ENCODE results near the gene GNPAT.

The GNPAT gene

DNA sequence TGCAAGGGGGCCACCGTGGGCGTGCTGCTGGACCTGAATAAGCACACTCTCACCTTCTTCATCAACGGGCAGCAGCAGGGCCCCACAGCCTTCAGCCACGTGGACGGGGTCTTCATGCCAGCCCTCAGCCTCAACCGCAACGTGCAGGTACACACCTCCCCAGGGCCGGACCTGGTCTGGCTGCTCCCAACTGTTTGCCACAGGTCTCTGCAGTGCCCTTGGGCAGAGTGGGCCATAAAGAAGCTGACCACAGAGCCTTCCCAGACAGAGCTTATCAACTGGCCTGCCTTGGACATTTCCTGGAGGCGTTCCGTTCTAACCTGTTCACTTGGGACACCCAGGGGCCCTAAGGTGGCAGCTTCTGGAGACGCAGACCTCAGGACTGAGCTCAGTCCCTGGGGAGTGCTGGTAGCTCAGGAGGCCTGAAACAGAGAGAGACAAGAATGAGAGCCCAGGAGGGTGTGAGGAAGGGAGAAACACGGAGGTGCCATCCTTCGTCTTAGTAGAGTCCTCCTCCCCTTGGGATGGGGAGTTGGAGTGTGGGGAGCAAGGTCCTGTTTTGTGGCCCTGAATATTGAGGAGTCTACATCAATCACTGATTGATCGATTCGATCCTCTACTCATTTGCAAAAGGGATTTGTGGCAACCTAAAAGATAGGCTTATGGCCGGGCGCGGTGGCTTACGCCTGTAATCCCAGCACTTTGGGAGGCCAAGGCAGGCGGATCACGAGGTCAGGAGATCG, 27.0 kb upstream of the GNPAT start:
- TF ChIP-seq, protein P1, sequence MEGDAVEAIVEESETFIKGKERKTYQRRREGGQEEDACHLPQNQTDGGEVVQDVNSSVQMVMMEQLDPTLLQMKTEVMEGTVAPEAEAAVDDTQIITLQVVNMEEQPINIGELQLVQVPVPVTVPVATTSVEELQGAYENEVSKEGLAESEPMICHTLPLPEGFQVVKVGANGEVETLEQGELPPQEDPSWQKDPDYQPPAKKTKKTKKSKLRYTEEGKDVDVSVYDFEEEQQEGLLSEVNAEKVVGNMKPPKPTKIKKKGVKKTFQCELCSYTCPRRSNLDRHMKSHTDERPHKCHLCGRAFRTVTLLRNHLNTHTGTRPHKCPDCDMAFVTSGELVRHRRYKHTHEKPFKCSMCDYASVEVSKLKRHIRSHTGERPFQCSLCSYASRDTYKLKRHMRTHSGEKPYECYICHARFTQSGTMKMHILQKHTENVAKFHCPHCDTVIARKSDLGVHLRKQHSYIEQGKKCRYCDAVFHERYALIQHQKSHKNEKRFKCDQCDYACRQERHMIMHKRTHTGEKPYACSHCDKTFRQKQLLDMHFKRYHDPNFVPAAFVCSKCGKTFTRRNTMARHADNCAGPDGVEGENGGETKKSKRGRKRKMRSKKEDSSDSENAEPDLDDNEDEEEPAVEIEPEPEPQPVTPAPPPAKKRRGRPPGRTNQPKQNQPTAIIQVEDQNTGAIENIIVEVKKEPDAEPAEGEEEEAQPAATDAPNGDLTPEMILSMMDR (conservative IDR thresholded peaks at IDR 0.05; ENCODE audit: low read depth, low read length): no peak
- no peak overlapping the region for H3K4me3 ChIP-seq (ENCODE audit: low read depth, low read length)
- no peak for DNase-seq (ENCODE audit: low read depth)

DNA sequence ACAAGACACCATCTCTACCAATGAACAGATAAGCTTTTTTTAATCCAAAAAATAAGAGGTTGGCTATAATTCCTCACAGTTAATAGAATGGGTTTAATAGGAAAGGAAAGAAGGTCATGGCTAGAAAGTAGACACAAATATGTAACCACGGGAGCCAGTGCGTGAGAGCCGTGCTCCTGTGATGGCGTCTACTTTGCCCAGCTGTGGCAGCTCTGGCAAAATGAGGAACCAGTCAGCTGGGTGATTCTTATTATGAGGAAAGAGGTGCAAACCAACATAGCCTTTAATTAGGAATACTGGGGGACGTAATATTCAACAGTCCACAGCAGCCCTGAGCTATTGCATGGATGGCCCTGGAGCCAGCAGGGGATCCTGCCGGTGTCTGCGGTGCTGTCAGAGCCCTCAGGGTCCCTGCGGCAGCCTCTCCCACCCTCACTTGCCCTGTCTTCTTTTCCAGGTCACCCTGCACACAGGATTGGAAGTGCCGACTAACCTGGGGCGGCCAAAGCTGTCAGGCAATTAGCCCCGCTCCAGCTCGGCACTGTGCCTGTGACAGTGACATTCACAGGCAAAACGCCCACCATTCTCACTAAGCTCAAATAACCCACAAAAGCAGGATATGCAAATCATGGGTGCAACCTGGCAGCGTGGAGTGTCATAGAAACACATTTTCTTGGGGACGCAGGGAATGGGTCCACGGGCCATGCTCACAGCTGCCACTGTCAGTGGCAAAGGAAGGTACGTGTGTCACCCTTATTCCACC, 25.9 kb upstream of the GNPAT start:
- no peak for DNase-seq (ENCODE audit: low read depth)
- TF ChIP-seq, protein P1 (conservative IDR thresholded peaks at IDR 0.05; ENCODE audit: low read depth, low read length): no peak
- no peak overlapping the region for H3K4me3 ChIP-seq (ENCODE audit: low read depth, low read length)

DNA sequence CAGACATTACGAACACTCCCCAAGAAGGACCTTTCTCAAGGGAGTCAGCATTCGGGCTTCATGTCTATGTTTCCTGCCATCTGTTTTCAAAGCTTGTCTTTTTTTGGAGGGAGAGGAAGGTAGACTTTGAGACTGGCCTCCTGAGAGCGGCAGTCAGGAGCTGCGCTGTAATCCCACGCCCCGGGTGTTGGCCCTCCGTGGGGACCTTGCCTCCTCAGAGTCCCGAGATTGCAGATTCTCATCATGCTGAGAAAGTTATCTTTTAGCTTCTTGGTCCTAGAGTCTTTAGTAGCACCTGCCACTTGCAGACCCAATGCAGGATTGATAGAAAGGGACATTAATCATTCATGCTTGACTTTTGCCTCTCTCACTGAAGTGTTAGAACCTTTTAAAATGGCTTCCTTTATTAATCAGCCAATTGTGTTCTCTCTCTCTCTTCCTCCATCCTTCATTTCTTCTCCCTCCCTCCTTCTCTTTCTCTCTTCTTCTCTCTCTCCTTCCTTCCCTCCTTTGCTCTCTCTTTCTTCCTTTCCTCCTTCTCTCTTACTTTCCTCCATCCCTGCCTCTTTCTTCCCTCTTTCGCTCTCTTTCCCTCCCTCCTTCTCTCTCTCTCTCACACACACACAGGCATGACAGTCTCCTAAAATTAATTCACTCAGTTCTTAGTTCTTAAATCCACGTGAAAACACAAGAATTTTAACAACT, 25.2 kb upstream of the GNPAT start:
- TF ChIP-seq, protein P1 (conservative IDR thresholded peaks at IDR 0.05; ENCODE audit: low read depth, low read length): no peak
- H3K4me3 ChIP-seq (ENCODE audit: low read depth, low read length): no peak overlapping the region

DNA sequence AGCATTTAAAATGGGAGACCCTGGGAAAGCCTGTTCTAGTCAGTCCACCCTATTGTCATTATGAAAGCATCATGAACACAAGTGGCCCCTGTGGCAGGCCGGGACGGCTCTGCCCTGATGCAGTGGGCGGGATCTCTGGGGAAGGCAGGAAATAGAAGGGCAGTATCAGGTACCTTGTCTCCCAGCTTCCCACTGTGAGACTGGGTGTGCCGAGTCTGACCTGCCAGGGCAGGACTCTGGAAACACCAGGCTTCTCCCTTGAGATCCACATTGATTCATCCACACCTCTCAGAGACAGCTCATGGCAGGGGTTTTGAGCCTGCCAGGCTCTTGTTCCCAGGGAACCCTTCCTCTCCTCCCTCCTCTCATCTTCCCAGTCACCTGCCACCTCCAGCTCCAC, 24.5 kb upstream of the GNPAT start:
- no peak for DNase-seq (ENCODE audit: low read depth)
- H3K4me3 ChIP-seq (ENCODE audit: low read depth, low read length): no peak overlapping the region
- TF ChIP-seq, protein P1 (conservative IDR thresholded peaks at IDR 0.05; ENCODE audit: low read depth, low read length): no peak

More for the DNA sequence above, 25.2 kb upstream of the GNPAT start:
- no peak for DNase-seq (ENCODE audit: low read depth)

DNA sequence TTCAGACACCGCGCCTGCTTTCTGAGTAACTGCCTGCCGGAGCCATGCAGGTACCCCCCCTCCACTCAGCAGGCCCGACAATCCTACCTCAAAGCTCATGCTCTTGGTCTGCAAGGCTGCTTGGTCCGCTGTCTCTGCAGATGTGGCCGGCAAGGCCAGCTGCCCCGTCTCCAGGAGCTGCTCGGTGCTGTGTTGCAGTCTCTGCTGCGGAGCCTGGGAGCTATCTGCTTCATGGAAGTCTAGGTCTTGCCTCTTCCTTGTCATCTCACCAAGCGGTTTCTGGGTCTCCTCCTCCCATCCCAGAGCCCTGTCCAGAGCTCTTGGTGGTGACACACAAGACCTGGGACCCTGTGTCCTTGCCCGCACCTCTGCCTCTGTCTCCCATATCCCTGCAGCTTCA, 24.0 kb upstream of the GNPAT start:
- DNase-seq (ENCODE audit: low read depth): no peak
- no peak overlapping the region for H3K4me3 ChIP-seq (ENCODE audit: low read depth, low read length)
- TF ChIP-seq, protein P1 (conservative IDR thresholded peaks at IDR 0.05; ENCODE audit: low read depth, low read length): no peak

DNA sequence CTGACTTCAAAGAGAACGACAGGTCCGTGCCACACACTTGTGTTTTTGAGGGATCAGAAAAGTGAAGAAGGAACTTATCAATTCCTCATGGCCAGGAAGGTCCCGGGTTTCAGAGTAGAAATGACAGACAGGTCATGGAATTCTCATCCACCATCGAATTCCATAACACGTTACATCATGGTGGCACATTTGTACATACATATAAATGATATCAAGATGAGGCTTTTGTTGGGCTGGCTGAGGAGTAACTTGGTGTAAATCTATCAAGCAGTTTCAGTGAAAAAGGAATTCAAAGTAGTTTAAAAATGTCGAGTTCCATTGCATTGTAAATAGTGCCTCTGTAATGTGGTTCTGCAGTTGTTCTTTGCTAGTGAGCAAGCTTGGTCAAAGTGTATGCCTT, 22.9 kb upstream of the GNPAT start:
- no peak for DNase-seq (ENCODE audit: low read depth)
- TF ChIP-seq, protein P1 (conservative IDR thresholded peaks at IDR 0.05; ENCODE audit: low read depth, low read length): no peak
- H3K4me3 ChIP-seq (ENCODE audit: low read depth, low read length): no peak overlapping the region
